T-helper 2 cell (primary cell): ENCODE measurements around the gene MMP24OS.

ENCODE experiments used
- DNase-seq, 5 experiments: peaks; one replicate each; pipeline versions ENCODE4 v3.0.0 to v3.0.0-alpha.2; 2012 to 2022

Gene MMP24OS

GRCh38 chr20:35248641-35249475 lies 29.1 kb downstream of the MMP24OS start:
- DNase-seq: no peak

GRCh38 chr20:35246723-35247122 lies 31.2 kb downstream of the MMP24OS start:
- no peak for DNase-seq

DNA sequence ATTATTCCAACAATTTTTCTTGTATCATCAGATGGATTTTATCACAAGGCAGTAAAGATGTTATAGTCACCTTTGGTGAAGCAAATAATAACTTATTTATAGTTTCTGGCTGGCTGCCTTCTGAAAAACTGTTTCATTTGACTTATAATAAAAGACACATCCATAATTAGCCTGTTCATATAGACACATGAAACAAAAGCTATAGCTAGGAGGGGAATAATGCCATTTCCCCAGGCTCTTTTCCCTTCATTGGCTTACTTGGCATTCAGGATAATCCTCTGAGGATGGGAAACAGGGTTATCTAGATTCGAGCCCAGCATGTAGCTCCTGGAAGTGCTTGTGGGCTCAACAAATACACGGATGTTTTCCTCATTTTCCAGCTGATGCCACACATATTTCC lies 33.9 kb downstream of the MMP24OS start:
- DNase-seq: no peak

DNA sequence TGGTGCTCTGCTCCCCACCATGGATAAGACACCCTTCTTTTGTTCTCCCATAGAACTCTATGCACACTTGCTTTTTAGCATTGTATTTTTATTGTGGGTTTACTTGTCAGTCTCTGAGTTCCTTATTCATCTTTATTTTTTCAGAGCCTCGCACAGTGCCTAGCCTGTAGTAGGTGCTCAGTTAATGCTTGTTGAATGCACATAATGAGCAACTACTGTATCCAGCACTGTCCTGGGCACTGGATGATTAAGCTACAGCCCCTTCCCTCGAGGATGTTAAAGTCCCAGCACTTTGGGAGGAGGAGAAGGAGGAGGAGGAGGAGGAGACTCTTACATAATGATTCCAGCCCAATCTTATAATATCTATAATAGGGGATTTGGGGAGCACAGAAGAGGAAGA lies 34.6 kb downstream of the MMP24OS start:
- DNase-seq: no peak

DNA sequence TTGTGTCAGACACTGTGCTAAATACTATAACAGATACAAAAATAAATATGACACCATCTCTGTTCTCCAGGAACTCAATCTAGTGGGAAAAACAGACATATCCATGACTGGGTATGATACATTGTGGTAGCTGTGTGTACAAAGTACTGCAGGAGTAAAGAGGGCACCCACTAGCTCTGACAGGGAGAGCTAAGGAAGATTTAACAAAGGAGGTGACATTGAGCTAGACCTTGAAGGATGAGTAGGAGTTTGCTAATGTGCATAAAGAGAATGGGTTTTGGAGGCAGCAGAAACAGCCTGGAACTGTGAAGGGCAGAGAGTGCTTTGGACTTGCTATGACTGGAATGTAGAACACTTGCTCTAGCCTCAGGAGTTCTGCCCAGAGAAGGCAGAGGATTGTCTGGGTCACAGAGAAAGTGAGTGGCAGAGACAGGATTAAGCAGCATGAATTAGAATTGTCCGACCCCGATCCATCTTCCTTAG lies 37.1 kb downstream of the MMP24OS start:
- DNase-seq: no peak

DNA sequence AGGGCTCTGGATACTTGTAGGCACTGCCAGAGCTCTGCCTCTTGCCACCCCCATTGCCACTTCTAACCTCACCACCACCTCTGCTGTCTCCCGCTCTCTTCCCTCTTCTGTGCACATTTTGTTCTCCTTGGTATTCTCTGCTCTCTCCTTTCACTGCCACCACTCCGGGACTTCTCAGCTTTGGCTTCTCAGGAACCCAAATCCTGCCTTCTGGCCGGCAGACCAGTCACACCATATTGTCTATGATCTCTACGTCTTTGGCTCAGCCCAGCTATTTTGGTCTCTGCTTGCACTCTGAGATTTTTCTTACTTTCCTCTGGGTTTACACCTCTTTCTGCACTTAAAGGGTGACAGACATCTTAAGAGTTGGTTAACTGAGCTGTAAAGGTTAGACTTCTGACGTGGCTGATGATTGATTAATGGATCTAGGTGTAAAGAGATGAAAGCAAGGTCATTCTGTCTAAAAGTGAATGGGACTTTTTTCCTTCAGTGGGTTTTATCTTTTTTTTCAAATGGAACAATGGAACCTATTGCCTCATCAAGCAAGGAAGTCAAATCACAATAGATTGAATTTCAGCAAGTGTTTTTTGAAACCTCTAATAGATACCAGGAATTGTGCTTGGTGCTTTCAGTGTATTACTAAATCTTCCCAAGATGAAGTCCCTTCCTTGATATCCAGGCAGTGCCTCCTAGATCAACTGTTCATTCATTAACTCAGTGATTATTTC lies 37.7 kb downstream of the MMP24OS start:
- DNase-seq: no peak

DNA sequence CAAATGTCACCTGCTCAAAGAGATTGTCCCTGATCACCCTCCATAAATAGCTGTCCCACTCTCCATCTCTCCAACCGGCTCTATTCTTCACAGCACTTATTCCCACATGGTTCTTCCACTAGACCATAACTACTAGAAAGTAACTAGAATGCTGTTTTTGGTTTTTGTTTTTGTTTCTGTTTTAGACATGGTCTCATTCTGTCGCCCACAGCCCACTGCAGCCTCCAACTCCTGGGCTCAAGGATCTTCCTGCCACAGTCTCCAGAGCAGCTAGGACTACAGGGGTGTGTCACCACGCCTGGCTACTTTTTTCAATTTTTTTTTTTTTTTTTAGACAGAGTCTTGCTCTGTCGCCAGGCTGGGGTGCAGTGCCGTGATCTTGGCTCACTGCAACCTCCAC lies 39.2 kb downstream of the MMP24OS start:
- DNase-seq: no peak

DNA sequence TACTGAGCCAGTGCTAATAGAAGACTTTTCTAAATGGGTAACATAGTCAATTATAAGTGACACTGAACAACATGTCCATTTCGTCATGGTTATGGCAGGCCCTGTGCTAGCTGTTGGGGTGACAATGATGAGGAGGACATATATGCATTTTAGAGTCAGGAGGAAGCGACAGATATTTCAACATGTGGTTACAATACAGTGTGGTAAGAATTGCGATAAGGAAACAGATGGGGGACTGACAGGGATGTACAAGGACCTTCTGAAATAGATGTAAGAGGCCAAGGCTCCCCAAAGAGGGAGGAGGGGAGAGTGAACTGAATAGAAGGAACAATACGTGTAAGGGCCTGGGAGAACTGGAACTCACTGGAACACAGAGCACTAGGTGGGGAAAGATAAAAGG lies 39.8 kb downstream of the MMP24OS start:
- DNase-seq: no peak

- DNase-seq: no peak
These were observed 40.4 kb downstream of the MMP24OS start for GRCh38 chr20:35237486-35237885.

DNA sequence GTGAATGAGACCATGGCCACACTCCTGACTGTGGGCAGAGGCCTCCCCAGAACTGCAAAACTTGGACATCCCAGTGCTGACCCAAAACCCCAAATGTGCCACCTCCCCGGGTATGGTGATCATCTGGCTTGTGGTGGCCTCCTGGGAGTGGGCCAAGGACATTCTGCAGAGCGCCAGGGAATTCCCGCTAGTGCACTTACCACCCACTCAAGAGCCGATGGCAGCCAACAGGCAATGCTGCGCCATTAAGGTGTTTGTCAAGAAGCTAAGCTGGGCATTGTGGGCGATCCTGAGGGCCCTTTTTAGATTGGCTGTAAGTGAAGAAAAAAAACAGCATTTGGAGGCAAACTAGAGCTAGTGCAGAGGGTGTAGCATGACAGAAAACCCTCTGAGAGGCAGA lies 42.0 kb downstream of the MMP24OS start:
- DNase-seq: no peak

- DNase-seq: no peak
These were observed 45.3 kb downstream of the MMP24OS start for GRCh38 chr20:35232575-35232974.

GRCh38 chr20:35226884-35227681 lies 50.8 kb downstream of the MMP24OS start:
- peak in 3 of 5 experiments; percentile 8 to 44 (median 29) for DNase-seq
